Muscle of leg (tissue), 16 donors: Measurements from ENCODE around the gene CACNG6. TPM values are rescaled to one million over a fixed set of nuclear protein-coding genes. Genes with fewer than 3 reads are reported as not detected.
"Not testable (repeated sequence)": the region's sequence is repeated elsewhere in the genome, so short reads cannot be mapped to it uniquely, and the experiment has no call there.

Source experiments
- DNase-seq: peaks from one replicate; pipeline ENCODE4 v3.0.0; 2013
- H3K27ac ChIP-seq: one replicate; pipeline ENCODE4 v1.5.1; 2013; ENCODE audit warnings: mild to moderate bottlenecking, low read length, control low read depth
- H3K27me3 ChIP-seq: one replicate; pipeline ENCODE4 v1.6.1; 2013; ENCODE audit warnings: low read length; ENCODE audit not compliant: control insufficient read depth, insufficient read depth
- H3K36me3 ChIP-seq: one replicate; pipeline ENCODE4 v1.6.1; 2013; ENCODE audit warnings: low read length; ENCODE audit not compliant: control insufficient read depth, insufficient read depth
- H3K4me1 ChIP-seq: one replicate; pipeline ENCODE4 v1.6.1; 2013; ENCODE audit warnings: low read length; ENCODE audit not compliant: control insufficient read depth, insufficient read depth
- H3K4me3 ChIP-seq: one replicate; pipeline ENCODE4 v1.5.1; 2013; ENCODE audit warnings: low read length, control low read depth
- H3K9me3 ChIP-seq: replicated peaks from 2 replicates; pipeline ENCODE4 v1.6.1; 2013; ENCODE audit warnings: low read depth, low read length; ENCODE audit not compliant: control insufficient read depth
- WGBS: methylation state at CpG from one replicate; pipeline ENCODE4 v1.1.5; 2013; ENCODE audit warnings: missing lambda C conversion rate; ENCODE audit not compliant: insufficient coverage; 5-methylcytosine and 5-hydroxymethylcytosine counted together
- long read RNA-seq, 11 donors: transcript quantifications; one replicate each; lab custom pipeline, GENCODE V29; 2026
- polyA plus RNA-seq, 8 donors: library from polyadenylated mRNA; unstranded; fragments of 120-200 nt; gene quantifications; one replicate each; pipeline versions ENCODE4 v1.2.1 to v1.2.3, GENCODE V29; 2013; ENCODE audit warnings: inconsistent platforms in 1 of 8, low replicate concordance in 1 of 8; ENCODE audit not compliant: insufficient read length in 8 of 8, insufficient read depth in 1 of 8
- total RNA-seq: library from RNA; stranded (reverse); fragments of 120-200 nt; gene quantifications from one replicate; pipeline ENCODE4 v1.2.4, GENCODE V29; 2013

CACNG6 gene, protein sequence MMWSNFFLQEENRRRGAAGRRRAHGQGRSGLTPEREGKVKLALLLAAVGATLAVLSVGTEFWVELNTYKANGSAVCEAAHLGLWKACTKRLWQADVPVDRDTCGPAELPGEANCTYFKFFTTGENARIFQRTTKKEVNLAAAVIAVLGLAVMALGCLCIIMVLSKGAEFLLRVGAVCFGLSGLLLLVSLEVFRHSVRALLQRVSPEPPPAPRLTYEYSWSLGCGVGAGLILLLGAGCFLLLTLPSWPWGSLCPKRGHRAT
- total RNA-seq = 21.5 TPM
- polyA plus RNA-seq = 10 to 100 TPM; 25.7 to 47.8 (median 33.0) TPM
- long read RNA-seq, donor 1, transcript CACNG6-201 (4 exons, 1,853 nt) = major isoform, 5 of 5 reads
- long read RNA-seq, donor 1, partial matches to known transcripts = 0 of 5 reads
- long read RNA-seq, donor 1, other reads (novel, unspliced or antisense) = 0 of 5 reads
- long read RNA-seq, donor 2, partial matches to known transcripts = 0 of 1 reads
- long read RNA-seq, donor 2, other reads (novel, unspliced or antisense) = 0 of 1 reads
- long read RNA-seq, donor 3, transcript CACNG6-201 (4 exons, 1,853 nt) = major isoform, 15 of 15 reads
- long read RNA-seq, donor 3, partial matches to known transcripts = 0 of 15 reads
- long read RNA-seq, donor 3, other reads (novel, unspliced or antisense) = 0 of 15 reads
- long read RNA-seq, donor 4, transcript CACNG6-201 (4 exons, 1,853 nt) = major isoform, 7 of 7 reads
- long read RNA-seq, donor 4, partial matches to known transcripts = 0 of 7 reads
- long read RNA-seq, donor 4, other reads (novel, unspliced or antisense) = 0 of 7 reads
- long read RNA-seq, donor 5, transcript CACNG6-201 (4 exons, 1,853 nt) = major isoform, 12 of 12 reads
- long read RNA-seq, donor 5, partial matches to known transcripts = 0 of 12 reads
- long read RNA-seq, donor 5, other reads (novel, unspliced or antisense) = 0 of 12 reads
- long read RNA-seq, donor 6, transcript CACNG6-201 (4 exons, 1,853 nt) = major isoform, 31 of 31 reads
- long read RNA-seq, donor 6, partial matches to known transcripts = 0 of 31 reads
- long read RNA-seq, donor 6, other reads (novel, unspliced or antisense) = 0 of 31 reads
- long read RNA-seq, donor 7, transcript CACNG6-201 (4 exons, 1,853 nt) = major isoform, 13 of 84 reads
- long read RNA-seq, donor 7, partial matches to known transcripts = 71 of 84 reads
- long read RNA-seq, donor 7, other reads (novel, unspliced or antisense) = 0 of 84 reads
- long read RNA-seq, donor 8, partial matches to known transcripts = 24 of 25 reads
- long read RNA-seq, donor 8, other reads (novel, unspliced or antisense) = 0 of 25 reads
- long read RNA-seq, donor 9, transcript CACNG6-201 (4 exons, 1,853 nt) = major isoform, 11 of 89 reads
- long read RNA-seq, donor 9, partial matches to known transcripts = 78 of 89 reads
- long read RNA-seq, donor 9, other reads (novel, unspliced or antisense) = 0 of 89 reads
- long read RNA-seq, donor 10, transcript CACNG6-201 (4 exons, 1,853 nt) = major isoform, 14 of 14 reads
- long read RNA-seq, donor 10, partial matches to known transcripts = 0 of 14 reads
- long read RNA-seq, donor 10, other reads (novel, unspliced or antisense) = 0 of 14 reads
- long read RNA-seq, donor 11, transcript CACNG6-201 (4 exons, 1,853 nt) = major isoform, 6 of 6 reads
- long read RNA-seq, donor 11, partial matches to known transcripts = 0 of 6 reads
- long read RNA-seq, donor 11, other reads (novel, unspliced or antisense) = 0 of 6 reads

DNA sequence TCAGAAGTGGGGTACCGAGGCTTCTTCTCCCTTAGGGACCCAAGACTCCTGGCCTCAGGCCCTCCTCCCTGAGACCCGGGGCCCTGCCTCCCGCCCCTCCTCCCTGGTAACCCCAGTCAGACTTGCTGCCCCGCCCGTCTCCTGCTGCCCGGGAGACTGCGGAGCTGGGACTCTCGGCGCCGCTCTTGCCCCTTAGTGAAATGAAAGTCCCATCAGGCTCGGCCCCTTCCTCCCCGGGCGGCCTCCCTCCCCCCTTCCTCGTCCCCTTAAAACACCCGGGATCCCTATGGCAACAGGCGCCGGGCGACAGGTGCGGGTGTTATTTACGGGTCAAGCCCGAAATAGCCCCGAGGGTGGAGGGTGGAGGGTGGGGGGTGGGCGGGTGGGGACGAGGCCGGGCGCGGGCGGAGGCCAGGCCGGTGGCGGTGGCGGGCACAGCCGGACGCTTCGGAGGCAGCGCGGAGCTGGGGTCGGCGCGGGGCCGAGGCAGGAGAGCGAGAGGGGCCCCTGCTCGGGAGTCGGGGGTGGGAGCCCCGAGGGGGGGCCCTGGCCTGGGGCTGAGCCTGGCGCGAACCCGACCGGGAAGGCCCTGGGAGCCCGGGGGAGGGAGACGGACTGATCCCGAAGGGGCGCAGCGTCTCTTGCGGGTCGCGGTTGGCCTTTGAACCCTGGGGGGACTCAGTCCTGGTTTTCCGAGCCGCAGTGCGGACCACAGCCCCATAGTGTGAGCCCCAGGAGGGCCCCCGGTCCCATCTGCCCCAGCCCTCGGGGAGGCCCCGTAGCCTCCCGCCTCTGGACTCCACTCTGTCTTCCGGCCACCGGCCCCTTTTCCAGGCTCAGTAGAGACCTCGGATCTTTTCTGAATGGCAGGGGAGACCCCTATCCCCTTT is at the start of gene CACNG6:
Gene CACNG6, plus strand, starts transcription at position 414 of the 890 bp plus-strand sequence. CDS start 1,241 bp downstream, outside the sequence.
- H3K27me3 ChIP-seq = peaks cover 43% of the 10 kb centered on the region
- no peaks in the 10 kb centered on the region for H3K9me3 ChIP-seq
- H3K36me3 ChIP-seq = no peaks in the 10 kb centered on the region
- peaks cover 26% of the 10 kb centered on the region for H3K4me1 ChIP-seq
- WGBS = 4% methylated on average over 35 of the region's 66 CpGs
- peak within 1 kb of the TSS; percentile 84 for H3K27ac ChIP-seq
- peak; percentile 75 for DNase-seq
- H3K4me3 ChIP-seq = peak within 1 kb of the TSS; percentile 45

- Histone ChIP-seq H3K27ac (no peak overlapping the region), H3K27me3 (peaks cover 48% of the 10 kb centered on the region), H3K36me3 (no peaks in the 10 kb centered on the region), H3K9me3 (peaks cover 2% of the 10 kb centered on the region), H3K4me1 (no peaks in the 10 kb centered on the region), H3K4me3 (no peak overlapping the region)
- WGBS = 3% methylated on average over 53 of the region's 55 CpGs
- no peak for DNase-seq
Observed at GRCh38 chr19:53942001-53942786, 49.2 kb upstream of the CACNG6 start.

DNA sequence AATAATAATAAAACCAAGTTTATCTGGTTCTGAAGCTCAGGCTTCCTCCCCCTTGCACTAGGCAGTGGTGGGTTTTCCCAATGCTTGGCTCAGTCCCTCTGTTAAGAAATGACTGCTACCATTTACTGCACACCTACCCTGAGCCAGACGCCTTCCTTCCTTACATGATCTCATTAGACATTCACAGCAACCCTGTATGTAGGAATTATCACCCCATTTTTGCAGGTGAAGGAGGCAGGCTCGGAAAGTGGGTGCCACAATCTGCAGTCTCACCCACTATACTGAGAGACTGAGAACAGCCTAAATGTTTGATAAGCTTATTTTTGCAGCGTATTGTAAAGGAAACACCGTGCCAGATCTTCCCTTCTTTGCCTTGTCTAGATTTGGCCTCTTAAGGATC is 47.0 kb upstream of the CACNG6 start:
- Histone ChIP-seq H3K4me1 (no peaks in the 10 kb centered on the region), H3K36me3 (no peaks in the 10 kb centered on the region), H3K27ac (no peak overlapping the region), H3K27me3 (peaks cover 49% of the 10 kb centered on the region), H3K4me3 (no peak overlapping the region), H3K9me3 (no peaks in the 10 kb centered on the region)
- no peak for DNase-seq
- WGBS = 52% methylated on average over 2 of the region's 4 CpGs

DNA sequence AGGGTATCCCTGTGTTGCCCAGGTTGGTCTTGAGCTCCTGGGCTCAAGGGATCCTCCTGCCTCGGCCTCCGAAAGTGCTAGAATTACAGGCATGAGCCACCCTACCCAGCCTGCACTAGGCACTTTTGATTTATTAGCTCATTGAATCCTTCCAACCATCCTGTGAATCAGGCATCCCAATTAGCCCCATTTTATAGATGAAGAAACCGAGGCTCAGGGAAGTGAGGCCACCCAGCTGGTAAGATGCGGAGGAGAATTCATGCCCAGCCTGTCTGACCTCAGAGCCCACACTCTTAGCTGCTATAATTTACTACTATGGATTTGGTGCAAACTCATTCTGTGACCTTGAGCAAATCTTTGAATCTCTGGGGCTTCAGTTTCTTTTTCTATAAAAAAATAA is 46.5 kb upstream of the CACNG6 start:
- Histone ChIP-seq H3K36me3 (no peaks in the 10 kb centered on the region), H3K4me3 (no peak overlapping the region), H3K27ac (no peak overlapping the region), H3K27me3 (peaks cover 49% of the 10 kb centered on the region), H3K4me1 (no peaks in the 10 kb centered on the region), H3K9me3 (no peaks in the 10 kb centered on the region)
- WGBS = no CpG with 5 or more reads among the region's 4 CpGs
- DNase-seq = no peak

DNA sequence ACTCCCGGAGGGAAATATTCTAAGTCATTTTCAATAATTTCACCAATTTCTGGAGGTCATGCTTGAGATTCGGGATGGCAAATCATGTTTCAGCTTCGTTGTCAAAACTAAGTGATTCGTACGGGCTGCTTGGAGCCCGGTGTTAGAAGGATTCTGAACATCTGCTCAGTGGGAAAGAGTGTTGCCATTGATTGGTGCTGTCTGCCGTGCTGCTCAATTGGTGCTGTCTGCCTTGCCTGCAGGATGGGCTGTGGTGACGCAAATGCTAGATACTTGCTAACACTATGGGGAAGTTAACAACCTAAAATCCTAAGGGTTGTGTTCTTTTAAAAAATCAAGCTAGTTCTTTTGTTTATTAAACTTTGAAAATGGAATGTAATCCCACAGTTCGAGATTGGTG is 46.0 kb upstream of the CACNG6 start:
- H3K36me3 ChIP-seq = no peaks in the 10 kb centered on the region
- no peak for DNase-seq
- H3K27ac ChIP-seq = no peak overlapping the region
- H3K9me3 ChIP-seq = no peaks in the 10 kb centered on the region
- peaks cover 47% of the 10 kb centered on the region for H3K27me3 ChIP-seq
- 32% methylated on average over 6 of the region's 9 CpGs for whole genome bisulfite sequencing
- no peak overlapping the region for H3K4me3 ChIP-seq
- no peaks in the 10 kb centered on the region for H3K4me1 ChIP-seq

GRCh38 chr19:53945998-53946397 is 45.4 kb upstream of the CACNG6 start:
- peaks cover 45% of the 10 kb centered on the region for H3K27me3 ChIP-seq

GRCh38 chr19:53947624-53948023 is 43.8 kb upstream of the CACNG6 start:
- no peak overlapping the region for H3K4me3 ChIP-seq
- H3K27ac ChIP-seq = no peak overlapping the region
- DNase-seq = no peak
- peaks cover 33% of the 10 kb centered on the region for H3K27me3 ChIP-seq
- no peaks in the 10 kb centered on the region for H3K4me1 ChIP-seq
- H3K36me3 ChIP-seq = no peaks in the 10 kb centered on the region
- H3K9me3 ChIP-seq = no peaks in the 10 kb centered on the region
- WGBS = 68% methylated on average over 4 of the region's 5 CpGs

More at GRCh38 chr19:53945998-53946397, 45.4 kb upstream of the CACNG6 start:
- Histone ChIP-seq H3K4me3 (no peak overlapping the region), H3K4me1 (no peaks in the 10 kb centered on the region), H3K9me3 (no peaks in the 10 kb centered on the region), H3K36me3 (no peaks in the 10 kb centered on the region), H3K27ac (no peak overlapping the region)
- DNase-seq = no peak
- no CpG with 5 or more reads among the region's 2 CpGs for WGBS

DNA sequence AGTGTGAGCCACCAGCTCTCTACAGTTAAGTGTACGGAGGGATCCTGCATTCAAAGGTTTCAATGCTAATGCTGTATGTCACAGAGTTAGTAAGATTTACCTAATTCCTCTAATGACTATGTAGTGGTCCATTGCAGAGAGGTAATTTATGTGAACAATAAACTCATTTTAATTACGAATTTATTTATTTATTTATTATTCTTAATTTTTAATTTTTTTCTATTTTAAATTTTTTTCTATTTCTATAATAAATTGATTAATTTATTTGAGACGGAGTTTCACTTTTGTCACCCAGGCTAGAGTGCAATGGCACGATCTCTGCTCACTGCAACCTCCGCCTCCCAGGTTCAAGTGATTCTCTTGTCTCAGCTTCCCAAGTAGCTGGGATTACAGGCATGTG is 42.8 kb upstream of the CACNG6 start:
- not testable (repeated sequence) for DNase-seq, H3K9me3 ChIP-seq, H3K4me1 ChIP-seq, H3K27ac ChIP-seq, H3K36me3 ChIP-seq, H3K4me3 ChIP-seq
- H3K27me3 ChIP-seq = peaks cover 24% of the 10 kb centered on the region
- WGBS = no CpG with 5 or more reads among the region's 5 CpGs
